GM18502 (cell line): ENCODE measurements around the gene ADAMTS2.

ENCODE experiments used
- ATAC-seq: cut with Tn5 transposase; IDR thresholded peaks from one replicate; pipeline ENCODE4 v1.9.1; 2021; ENCODE audit warnings: mild to moderate bottlenecking; ENCODE audit not compliant: unreplicated experiment, poor library complexity

The ADAMTS2 gene

DNA sequence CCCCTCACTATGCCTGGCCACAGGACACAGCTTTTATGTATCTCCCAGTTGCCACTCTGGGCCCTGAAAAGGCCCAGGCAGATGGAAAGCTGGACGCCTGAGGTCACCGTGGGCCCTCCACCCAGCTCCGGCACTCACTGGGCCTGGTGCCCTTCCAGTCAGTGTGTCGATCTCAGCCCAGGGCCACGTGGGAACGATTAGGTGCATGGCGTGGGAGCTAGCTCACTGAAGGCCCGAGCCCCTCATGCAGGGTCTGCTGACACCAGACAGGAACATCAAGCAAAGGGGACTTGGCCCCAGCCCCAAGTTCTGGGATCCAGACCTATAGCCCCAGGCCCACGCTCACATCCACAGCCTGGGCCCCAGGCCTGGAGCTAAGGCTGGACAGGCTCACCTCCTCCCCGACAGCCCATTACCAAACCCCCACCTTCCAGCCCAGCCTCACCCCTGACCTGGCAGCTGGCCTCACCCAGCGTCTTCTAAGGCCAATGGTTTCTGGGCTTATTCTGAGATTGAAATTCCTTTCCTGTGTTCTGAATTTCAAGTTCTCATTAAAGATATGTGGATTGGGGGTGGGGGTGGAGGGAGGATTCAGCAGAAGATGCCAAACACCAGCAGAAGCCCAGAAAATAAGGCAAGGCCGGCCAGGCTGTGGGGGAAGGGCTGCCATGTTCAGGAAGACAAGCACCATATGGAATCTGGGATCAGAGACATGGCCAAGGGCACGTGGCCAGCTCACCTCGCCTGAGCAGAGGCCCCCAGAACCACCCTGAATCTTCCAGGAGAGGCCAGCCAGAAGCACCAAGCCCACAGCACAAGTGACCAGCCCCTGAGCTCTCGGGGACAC, 74.5 kb downstream of the ADAMTS2 start:
- no peak for ATAC-seq

GRCh38 chr5:179269781-179270543, 75.3 kb downstream of the ADAMTS2 start:
- ATAC-seq: no peak

- no peak for ATAC-seq
These were observed 76.1 kb downstream of the ADAMTS2 start for GRCh38 chr5:179268966-179269693.

DNA sequence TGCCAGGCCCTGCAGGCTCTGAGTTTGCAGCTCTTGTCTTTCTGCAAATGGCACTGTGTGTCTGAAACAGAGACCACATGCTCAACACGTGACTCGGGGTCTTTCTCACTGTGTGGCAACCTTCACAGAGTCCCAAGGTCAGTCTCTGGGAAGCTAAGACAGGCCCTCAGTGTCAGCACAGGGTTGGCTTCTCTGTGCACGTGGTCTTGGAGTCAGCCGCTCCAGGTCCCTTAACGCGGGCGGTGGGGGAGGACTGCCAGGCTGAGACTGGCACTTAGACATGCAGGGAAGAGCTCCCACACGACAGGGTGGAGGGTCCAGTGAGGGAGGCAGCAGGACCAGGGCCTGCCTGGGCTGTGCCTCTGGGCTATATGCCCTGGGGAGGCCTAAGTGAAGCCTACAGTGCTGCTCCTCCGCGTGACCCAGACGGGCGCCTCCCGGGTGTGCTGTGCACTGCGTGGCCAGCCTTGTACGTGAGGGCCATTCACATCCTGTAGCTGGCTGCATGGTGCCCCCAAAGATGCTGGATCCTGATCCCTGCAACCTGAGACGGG, 76.8 kb downstream of the ADAMTS2 start:
- ATAC-seq: no peak

DNA sequence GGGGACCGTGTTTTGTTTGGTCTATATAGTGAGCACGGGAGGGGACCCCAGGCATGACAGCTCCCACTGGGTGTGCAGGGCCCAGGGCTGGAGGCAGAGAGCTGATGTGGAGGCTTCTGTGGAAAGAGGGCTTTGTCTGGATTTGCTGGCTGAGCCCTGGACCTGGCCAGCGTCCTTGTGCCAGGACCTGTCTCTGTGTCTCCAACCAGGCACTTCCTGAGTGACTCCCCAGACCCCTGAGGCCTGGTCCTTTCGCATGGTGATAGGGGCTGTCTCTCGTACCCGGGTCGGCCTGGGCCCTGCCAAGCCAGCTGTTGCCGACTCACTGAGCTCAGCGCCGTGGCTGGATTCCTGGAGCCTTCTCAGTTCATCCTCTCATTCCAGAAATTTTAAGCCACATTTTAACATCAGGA, 77.6 kb downstream of the ADAMTS2 start:
- ATAC-seq: no peak

DNA sequence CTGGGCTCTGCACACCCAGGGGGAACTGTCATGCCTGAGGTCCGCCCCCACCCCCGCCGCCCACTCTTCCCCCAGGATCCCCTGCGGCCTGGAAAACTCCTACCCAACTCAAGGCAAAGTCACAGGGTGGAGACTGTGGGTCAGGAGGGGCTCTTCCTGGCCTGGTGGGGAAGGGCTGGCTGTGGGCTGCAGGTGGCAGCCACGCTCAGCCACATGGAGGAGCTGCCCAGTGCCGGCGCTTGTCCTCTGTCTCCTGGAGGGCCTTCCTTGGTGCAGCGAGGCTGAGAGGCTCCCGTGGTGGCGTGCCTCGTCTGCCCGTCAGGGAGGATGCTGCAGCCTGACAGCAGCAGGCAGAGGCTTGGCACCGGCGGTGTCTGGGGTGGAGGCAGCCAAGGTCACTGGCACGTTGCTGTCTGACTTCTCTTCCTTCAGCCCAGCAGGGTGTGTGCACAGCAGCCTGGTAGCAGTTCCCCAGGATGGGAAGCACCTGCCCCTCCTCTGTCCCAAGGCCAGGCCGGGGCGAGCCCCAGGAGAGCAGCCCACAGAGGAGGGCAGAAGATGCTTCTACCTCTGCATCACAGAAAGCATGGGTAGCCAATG, 78.1 kb downstream of the ADAMTS2 start:
- ATAC-seq: no peak

DNA sequence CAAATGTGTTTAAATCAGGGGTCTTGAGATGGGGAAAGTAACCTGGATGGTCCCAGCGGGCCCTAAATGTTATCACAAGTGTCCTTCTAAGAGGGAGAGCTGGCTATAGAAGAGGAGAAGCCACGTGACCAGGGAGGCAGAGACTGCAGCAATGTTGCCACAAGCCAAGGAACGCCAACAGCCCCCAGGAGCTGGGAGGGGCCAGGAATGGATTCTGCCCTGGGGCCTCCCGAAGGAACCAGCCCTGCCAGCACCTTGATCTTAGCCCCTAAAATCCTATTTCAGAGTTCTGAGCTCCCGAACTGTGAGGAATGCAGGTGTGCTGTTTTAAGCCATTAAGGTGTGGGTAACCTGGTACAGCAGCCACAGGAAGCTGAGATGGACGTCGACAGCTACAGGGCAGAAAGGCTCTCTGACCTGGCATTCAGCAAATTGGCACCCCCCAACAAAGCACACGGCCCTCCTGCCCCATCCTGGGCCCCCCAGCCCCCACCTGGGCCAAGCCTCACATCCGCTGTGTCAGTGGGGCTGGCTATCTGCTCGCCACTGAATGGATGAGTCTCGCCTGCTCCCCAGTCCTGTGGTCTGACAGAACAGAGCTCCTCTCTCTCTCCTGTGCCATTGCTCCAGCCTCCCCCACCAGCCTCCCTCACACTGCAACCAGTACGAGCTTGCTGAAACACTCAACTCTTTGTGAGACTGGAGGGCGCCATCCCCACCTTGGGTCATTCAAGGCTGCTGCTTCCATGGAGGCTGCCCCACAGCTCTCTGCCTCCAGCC, 78.8 kb downstream of the ADAMTS2 start:
- ATAC-seq: no peak

DNA sequence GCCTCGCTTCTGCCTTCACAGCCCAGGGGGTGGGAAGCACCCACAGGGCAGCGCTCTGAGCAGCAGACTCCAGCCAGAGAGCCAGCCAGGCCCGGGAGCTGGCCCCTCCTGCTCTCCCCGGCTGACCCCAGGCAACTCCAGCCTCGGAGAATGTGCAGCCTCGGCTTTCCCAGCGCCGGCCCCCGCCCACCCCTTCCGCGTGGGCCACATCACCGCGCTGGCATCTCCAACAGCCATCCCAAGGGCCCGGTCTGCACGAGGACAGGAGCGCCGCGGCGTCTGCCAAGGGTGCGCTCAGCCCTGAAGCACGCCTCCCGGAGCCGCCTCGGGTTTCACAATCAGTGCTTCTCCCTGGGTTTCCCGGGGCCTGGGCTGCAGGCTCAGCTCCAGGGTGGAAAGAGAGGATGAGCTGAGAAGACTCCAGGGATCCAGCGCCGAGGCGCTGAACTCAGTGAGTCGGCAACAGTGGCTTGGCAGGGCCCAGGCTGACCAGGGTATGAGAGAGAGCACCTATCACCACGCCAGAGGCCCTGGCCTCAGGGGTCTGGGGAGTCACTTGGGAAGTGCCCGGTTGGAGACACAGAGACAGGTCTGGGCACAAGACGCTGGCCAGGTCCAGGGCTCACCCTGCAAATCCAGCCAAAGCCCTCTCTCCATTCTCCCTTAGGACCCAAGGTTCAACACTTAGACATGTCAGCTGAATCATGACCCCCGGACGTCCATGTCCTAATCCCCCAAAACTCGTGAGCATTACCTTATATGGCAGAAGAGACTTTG, 79.6 kb downstream of the ADAMTS2 start:
- ATAC-seq: no peak

DNA sequence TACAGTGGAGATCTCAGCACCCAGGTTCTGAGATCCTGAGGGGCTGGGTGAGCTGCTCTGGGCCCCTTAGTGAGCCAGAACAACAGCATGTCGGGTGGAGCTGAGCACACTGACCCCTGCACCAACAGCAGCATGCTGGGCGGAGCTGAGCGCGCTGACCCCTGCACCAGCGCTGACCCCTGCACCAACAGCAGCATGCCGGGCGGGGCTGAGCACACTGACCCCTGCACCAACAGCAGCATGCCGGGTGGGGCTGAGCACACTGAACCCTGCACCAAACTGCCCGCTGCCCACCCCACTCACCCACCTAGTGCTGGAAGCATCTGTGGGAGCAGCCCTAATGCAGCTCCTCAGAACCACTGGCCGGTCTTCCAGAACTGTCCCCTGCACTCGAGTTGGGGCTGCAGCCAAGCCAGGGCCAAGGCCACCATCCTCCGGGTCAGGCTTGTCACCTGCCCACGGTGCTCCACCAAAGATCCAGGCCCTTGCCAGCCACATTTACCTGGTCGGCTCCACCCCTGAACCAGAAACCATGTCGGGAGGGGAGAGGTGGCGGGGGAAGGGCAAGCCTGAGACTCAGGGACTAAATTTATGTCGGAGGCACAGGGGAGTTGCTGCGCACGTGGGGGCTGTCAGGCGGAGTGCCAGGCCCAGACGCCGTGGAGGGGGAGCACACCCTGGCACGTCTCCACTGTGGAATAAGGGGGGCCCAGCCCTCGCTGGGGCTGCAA, 80.3 kb downstream of the ADAMTS2 start:
- no peak for ATAC-seq

DNA sequence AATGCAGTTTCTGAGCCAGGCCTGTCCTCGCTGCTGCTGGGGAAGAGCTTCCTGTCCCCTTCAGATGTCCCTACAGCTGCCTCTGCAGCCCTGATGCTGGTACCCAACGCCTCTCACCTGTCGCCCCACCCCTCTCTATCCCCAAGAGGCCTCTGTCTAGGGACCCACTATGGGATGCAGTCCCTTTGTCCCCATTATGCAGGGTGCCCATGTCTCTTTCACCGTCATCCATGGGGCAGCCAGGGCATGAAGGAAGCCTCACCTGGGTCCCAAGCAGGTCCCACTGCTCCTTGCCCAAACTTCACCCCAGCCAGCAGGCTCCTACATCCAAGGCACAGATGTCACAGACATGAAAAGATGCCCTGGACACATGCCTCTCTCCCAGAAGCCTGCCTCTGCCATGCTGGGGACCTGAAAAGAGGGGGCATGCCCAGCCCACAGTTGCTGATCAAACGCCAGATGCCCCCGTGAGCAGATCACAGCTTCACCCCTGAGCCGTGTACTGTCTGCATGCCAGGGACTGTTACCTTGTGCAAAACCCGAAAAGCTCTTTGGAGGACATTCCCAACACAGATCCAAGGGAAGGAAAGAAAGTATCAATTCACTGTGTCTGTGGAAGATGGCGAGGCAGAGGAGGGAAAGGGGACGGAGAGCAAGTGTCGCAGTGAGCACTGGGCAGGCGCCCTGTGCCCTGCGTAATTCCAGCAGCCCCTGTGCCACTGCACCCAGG, 81.0 kb downstream of the ADAMTS2 start:
- no peak for ATAC-seq

DNA sequence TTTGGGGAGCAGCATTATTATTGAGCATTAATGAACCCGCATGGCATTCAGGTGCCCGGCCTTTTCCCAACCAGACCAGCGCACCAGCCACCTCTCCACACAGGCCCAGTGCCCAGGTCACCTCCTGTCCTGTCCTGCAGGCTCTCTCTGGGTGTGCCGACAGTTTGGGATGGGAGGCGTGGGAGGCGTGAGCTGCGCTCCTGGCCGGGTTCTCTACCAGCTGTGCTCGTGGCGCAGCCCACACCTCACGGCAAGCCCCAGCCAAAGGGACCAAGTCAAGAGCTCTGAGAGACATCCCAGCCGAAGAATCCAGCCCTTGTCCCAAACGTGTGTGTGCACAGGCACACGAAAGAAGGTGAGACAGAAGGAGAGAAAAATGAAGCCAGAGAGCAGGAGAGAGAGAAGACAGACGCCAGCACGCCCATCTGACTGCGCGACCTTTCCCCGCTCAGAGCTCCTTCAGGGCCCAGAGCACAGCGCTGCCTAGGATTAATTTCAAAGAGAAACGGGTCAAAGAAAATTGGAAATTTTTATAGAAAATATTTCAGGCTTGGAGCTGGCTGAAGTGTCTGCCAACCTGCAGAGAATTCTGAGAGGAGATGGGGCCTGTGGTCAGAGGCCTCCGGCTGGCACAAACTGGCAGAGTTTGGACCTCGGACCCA, 81.7 kb downstream of the ADAMTS2 start:
- no peak for ATAC-seq

DNA sequence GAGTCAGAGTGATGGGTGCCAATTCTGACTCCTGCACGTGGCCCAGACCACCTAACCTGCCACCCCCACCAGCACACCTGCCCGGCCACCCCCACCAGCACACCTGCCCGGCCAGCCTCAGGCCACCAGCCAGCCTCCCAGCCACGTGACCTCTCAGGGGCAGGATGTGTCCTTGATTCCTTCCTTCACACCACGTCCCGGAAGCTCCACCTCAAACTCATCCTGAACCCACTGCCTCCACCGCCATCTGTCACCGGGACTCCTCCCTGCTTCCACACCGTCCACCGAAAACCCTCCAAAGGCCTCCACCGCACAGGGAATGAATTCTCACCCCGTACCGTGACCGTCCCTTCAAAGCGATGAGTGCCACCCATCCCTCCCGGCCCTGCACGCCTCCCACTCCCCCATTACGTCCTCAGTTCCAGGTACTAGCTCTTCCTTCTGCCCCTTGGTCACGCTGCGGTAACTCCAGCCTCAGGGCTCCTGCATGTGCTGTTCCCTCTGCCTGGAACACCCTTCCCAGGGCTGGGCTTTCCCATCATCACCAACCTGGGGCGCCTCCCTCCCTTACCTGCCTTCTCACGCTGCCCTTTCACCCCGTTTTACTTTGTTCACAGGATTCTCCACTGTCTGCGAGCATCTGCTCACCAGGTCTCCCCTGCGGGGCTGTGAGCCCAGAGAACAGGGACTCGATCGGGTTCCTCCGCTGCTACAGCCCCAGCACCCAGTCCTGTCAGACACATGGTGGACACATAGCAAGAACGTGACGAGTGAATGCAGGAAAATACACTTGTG, 82.9 kb downstream of the ADAMTS2 start:
- ATAC-seq: no peak

- no peak for ATAC-seq
These were observed 83.7 kb downstream of the ADAMTS2 start for GRCh38 chr5:179261301-179262125.

- no peak for ATAC-seq
These were observed 84.8 kb downstream of the ADAMTS2 start for GRCh38 chr5:179260324-179261070.
